OCI-LY1 (cell line): ENCODE measurements around the gene TARP.
A peak's percentile ranks its signal among the peaks of the same experiment; 100 is the strongest.

Experiments used
- H2AFZ ChIP-seq: fragments of 200-600 bp; sonication (generic), shearing (Covaris generic); 2 replicates; pipeline ENCODE4 v1.6.0; 2014; ENCODE audit warnings: antibody characterized with exemption, mild to moderate bottlenecking, low read length
- H3F3A ChIP-seq: fragments of 200-600 bp; sonication (generic), shearing (Covaris generic); 2 replicates; pipeline ENCODE4 v1.6.0; 2014; ENCODE audit warnings: mild to moderate bottlenecking, antibody characterized with exemption, low read length, moderate library complexity; ENCODE audit not compliant: insufficient read depth
- H3K27ac ChIP-seq: fragments of 200-600 bp; sonication (generic); 2 replicates; pipeline ENCODE4 v1.5.1; 2014; ENCODE audit warnings: low read length, mixed run types, mild to moderate bottlenecking, low read depth; ENCODE audit not compliant: poor library complexity, severe bottlenecking
- H3K27me3 ChIP-seq: fragments of 200-600 bp; sonication (generic); 2 replicates; pipeline ENCODE4 v1.6.0; 2014; ENCODE audit warnings: antibody characterized with exemption, mild to moderate bottlenecking, low read length, moderate library complexity; ENCODE audit not compliant: insufficient read depth
- H3K36me3 ChIP-seq: fragments of 200-600 bp; sonication (generic); 2 replicates; pipeline ENCODE4 v1.6.1; 2014; ENCODE audit warnings: mild to moderate bottlenecking, antibody characterized with exemption, low read length, moderate library complexity, mixed read lengths; ENCODE audit not compliant: insufficient read depth
- H3K4me1 ChIP-seq: fragments of 200-600 bp; sonication (generic); 2 replicates; pipeline ENCODE4 v1.5.1; 2014; ENCODE audit warnings: mild to moderate bottlenecking, low read length, moderate library complexity; ENCODE audit not compliant: insufficient read depth, severe bottlenecking
- H3K4me2 ChIP-seq: fragments of 200-600 bp; sonication (generic), shearing (Covaris generic); 2 replicates; pipeline ENCODE4 v1.6.1; 2014; ENCODE audit warnings: low read length
- H3K4me3 ChIP-seq: fragments of 200-600 bp; sonication (generic); 2 replicates; pipeline ENCODE4 v1.5.1; 2014; ENCODE audit warnings: low read length, low read depth, mild to moderate bottlenecking, mixed read lengths; ENCODE audit not compliant: poor library complexity, severe bottlenecking
- H3K79me2 ChIP-seq: fragments of 200-600 bp; shearing (Covaris generic); 2 replicates; pipeline ENCODE4 v1.6.1; 2016; ENCODE audit warnings: mixed run types, low read length, mixed read lengths; ENCODE audit not compliant: insufficient read depth
- H3K9ac ChIP-seq: fragments of 200-600 bp; sonication (generic), shearing (Covaris generic); 2 replicates; pipeline ENCODE4 v1.6.1; 2014; ENCODE audit warnings: mild to moderate bottlenecking, low read length, mixed read lengths
- H3K9me2 ChIP-seq: fragments of 200-600 bp; sonication (generic), shearing (Covaris generic); 2 replicates; pipeline ENCODE4 v1.6.1; 2014; ENCODE audit warnings: low read depth, mild to moderate bottlenecking, low read length, mixed read lengths
- H3K9me3 ChIP-seq: fragments of 200-600 bp; shearing (Covaris generic); 2 replicates; pipeline ENCODE4 v1.6.1; 2014; ENCODE audit warnings: low read length, mixed read lengths
- H4K20me1 ChIP-seq: fragments of 200-600 bp; sonication (generic), shearing (Covaris generic); 2 replicates; pipeline ENCODE4 v1.6.0; 2016; ENCODE audit warnings: mild to moderate bottlenecking, low read length; ENCODE audit not compliant: insufficient read depth
- CTCF ChIP-seq: fragments of 200-600 bp; sonication (generic), shearing (Covaris generic); IDR thresholded peaks from 2 replicates; pipeline ENCODE4 v1.5.1; 2017; ENCODE audit warnings: mild to moderate bottlenecking, antibody characterized with exemption, low read length, moderate library complexity, mixed read lengths
- EZH2 ChIP-seq: fragments of 200-600 bp; sonication (generic), shearing (Covaris generic); IDR thresholded peaks from 2 replicates; pipeline ENCODE4 v1.8.0; 2017; ENCODE audit warnings: borderline replicate concordance, mixed run types, mild to moderate bottlenecking, antibody characterized with exemption, low read length, moderate library complexity, mixed read lengths

The TARP gene

GRCh38 chr7:38312821-38313220 is 39.4 kb upstream of the TARP start:
- H3K79me2 ChIP-seq: no peaks in the 10 kb centered on the region
- no peaks in the 10 kb centered on the region for H3F3A ChIP-seq
- H3K4me2 ChIP-seq: no peak overlapping the region
- H3K36me3 ChIP-seq: no peaks in the 10 kb centered on the region
- TF ChIP-seq EZH2 (no peak), CTCF (no peak)
- H4K20me1 ChIP-seq: no peaks in the 10 kb centered on the region
- H3K4me3 ChIP-seq: no peak overlapping the region
- no peak overlapping the region for H3K27ac ChIP-seq
- peaks cover 5% of the 10 kb centered on the region; the same call in 1 of the 2 replicates for H3K27me3 ChIP-seq
- no peak overlapping the region for H3K9ac ChIP-seq
- no peak overlapping the region for H2AFZ ChIP-seq
- H3K9me3 ChIP-seq: no peaks in the 10 kb centered on the region
- H3K4me1 ChIP-seq: no peaks in the 10 kb centered on the region
- H3K9me2 ChIP-seq: no peaks in the 10 kb centered on the region

- H3K27me3 ChIP-seq: peaks cover 5% of the 10 kb centered on the region; the same call in 1 of the 2 replicates
- H3K9me2 ChIP-seq: no peaks in the 10 kb centered on the region
- H3K79me2 ChIP-seq: no peaks in the 10 kb centered on the region
- H4K20me1 ChIP-seq: no peaks in the 10 kb centered on the region
- H3K9ac ChIP-seq: no peak overlapping the region
- H3K4me2 ChIP-seq: no peak overlapping the region
- H3K4me3 ChIP-seq: peak overlapping the region; percentile 34
- no peak overlapping the region for H2AFZ ChIP-seq
- no peaks in the 10 kb centered on the region for H3F3A ChIP-seq
- H3K36me3 ChIP-seq: no peaks in the 10 kb centered on the region
- no peaks in the 10 kb centered on the region for H3K4me1 ChIP-seq
- H3K27ac ChIP-seq: no peak overlapping the region
- no peaks in the 10 kb centered on the region for H3K9me3 ChIP-seq
- no peak for TF ChIP-seq EZH2
- no peak for TF ChIP-seq CTCF
Measured at GRCh38 chr7:38311329-38311937, 38.0 kb upstream of the TARP start.

DNA sequence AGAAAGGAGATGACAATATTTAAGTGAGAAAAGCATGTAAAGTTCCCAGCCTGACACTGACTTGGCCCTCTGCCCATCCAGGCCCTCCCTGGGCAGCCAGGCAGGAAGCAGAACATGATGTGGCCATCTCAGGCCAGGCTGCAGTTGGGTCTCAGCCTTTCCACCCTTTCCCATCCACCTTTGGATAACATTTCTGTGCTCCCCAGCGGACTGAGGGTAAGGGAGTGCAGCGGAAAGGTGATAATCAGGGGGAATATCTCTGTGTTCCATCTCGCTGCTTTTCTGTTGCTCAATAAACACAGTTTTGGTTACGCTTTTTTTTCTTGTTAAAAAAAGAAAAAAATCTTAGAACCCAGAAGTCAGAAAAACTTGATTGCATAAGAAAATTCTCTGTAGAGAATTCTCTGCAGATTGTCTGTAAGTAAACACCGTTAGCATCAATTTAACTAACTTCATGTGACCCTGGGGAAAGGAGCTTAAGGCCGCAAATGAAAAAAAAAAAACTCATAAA is 37.2 kb upstream of the TARP start:
- Histone ChIP-seq H3F3A (no peaks in the 10 kb centered on the region), H4K20me1 (no peaks in the 10 kb centered on the region), H3K9me3 (no peaks in the 10 kb centered on the region), H3K4me3 (no peak overlapping the region), H3K9me2 (no peaks in the 10 kb centered on the region), H3K4me1 (no peaks in the 10 kb centered on the region), H3K27ac (no peak overlapping the region), H3K27me3 (peaks cover 5% of the 10 kb centered on the region; the same call in 1 of the 2 replicates), H3K36me3 (no peaks in the 10 kb centered on the region), H3K4me2 (no peak overlapping the region), H2AFZ (no peak overlapping the region), H3K9ac (no peak overlapping the region), H3K79me2 (no peaks in the 10 kb centered on the region)
- no peak for TF ChIP-seq CTCF
- TF ChIP-seq EZH2: no peak
